HPDE6-E6E7 (cell line): ENCODE data around the gene MITF.
"Not testable (repeated sequence)": the region's sequence is repeated elsewhere in the genome, so short reads cannot be mapped to it uniquely, and the experiment has no call there.

Experiments used
- DNase-seq: peaks from one replicate; pipeline ENCODE4 v3.0.0; 2011; ENCODE audit warnings: missing footprints; ENCODE audit errors: extremely low spot score

Gene MITF

DNA sequence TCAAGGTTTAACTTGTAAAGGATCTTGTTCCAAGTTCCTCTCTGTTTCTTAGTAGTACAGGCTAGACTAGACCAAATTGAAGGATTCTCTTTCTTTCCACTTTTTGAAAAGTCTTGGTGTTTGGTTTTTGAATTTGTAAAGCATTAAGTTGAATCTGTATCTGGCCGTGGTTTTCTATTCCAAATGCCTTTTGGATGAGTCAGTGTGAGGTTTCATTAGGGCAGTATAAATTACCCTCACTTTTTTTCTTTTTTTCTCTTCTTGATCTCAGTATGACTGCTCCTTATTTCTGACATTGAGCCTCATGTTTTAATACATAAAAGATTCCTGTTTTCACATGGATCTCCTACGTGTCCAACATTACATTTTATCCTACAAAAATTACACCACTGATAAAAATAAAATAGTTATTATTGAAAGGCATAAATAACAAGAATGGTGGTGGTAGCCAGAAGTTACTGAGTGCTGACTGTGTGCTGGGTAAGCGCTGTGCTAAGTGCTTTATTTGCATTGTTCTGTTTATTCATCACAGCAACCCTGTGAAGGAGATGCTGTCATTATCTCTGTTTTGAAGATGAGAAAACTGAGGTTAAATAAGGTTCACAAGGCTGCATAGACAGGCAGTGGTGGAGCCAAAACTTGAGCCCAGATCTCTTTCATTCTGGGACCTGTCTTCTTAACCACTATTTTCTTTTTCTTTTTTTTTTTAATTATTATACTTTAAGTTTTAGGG, 48.3 kb downstream of the MITF start:
- peak; percentile 1 for DNase-seq

DNA sequence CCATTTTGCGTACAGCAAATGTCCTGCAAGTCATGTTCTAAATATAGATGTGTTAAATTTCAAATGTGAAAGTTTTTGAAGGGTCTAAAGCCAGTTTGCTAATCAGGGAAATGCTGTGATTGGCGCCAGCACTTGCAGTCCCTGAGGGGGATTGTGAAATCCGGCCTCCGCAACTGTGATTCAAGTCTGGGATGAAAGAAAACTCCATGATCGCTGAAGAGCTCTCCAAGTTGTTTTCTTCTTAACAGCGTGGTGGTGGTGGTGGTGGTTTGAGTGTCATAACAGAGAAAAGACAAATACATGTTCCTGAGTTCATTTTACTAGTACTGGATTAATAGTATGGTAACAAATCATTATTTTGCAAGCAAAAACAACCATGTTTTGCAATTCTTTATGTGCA, 51.8 kb downstream of the MITF start:
- no peak for DNase-seq

GRCh38 chr3:69791919-69792399, 52.7 kb downstream of the MITF start:
- DNase-seq, result no peak

DNA sequence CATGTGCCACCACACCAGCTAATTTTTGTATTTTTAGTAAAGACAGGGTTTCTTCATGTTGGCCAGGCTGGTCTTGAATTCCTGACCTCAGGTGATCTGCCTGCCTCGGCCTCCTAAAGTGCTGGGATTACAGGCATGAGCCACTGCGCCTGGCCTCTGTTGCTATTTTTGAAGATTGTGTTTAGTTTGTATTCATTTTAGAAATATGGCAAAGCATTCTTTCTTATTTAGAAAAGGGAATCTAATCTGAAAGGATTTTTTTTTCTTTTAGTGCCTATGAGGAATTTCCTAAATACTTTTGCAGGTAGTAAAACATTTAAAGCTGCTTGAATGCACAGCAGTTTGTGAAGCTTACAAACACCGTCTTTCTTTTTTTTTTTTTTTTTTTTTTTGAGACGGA, 56.9 kb downstream of the MITF start:
- not testable (repeated sequence) for DNase-seq

DNA sequence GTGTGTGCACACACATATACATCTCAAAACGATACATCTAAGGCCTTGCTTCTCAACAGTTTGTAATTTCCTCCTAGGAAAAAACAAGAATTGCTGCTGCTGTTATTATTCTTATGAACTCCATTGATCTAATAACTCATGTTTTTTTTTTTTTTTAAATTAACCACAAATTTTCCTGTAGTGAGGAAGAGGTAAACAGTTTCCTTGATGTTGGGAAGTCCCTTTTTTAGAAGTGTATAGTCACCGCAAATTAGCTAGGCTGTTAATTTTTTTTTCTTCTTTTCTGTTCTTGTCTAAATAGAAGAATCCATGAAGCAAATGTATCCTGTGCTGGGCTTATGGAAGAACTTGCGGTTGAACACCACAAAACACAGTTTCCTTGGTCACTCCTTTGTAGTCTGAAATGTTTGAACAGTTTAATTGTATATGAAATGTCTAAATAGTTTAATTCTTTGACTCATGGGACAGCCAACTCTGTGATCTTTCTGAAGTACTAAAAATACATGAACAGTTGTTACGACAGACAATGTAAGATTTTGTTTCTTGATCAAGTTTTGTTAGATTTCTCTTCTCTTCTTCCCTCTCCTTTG, 64.5 kb downstream of the MITF start:
- DNase-seq, result no peak

DNA sequence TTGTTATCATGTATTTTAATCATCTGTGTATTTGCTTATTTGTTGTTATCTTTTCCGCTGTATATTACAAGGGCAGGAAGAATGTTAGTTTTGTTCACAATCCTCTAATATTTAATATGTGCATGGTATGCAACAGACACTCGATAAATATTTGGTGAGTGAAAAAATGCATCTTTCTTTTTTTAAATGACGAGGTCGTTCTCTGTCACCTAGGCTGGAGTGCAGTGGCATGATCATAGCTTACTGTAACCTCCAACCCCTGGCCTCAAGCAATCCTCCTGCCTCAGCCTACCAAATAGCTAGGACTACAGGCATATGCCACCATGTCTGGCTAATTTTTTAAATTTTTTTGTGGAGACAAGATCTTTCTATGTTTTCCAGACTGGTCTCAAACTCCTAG, 66.2 kb downstream of the MITF start:
- no peak for DNase-seq

DNA sequence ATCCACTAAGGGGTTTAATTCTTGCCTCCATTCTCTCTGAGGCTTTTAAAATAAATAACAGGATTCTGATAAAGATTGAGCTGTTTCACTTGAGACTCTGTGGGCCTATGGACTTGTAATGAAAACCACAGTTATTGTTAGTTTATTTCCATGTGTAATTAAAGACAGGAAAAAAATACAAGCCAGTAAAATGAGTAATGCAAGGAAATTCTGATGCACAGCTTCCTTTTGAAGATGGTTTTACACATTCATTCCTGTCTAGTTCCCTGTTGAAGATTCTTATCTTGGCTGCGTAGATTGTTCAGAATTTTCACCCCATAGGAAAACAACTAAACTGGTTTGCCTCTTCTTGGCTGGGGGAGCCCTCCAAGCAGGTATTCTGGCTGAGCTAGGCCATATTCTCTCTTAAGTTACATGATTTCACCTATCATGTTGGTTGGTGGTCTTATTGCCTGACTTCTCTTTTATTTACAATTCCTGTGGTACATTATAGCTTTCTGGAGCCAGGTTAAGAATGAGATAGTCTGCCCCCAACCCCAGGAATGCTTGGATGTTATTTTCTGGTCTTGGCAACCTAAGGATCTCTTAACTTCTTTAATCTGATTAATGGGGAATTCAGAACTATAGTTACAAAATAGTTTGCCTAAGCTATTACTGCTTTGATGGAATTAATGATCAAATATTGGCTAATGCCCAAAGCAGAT, 67.6 kb downstream of the MITF start:
- DNase-seq, result no peak

DNA sequence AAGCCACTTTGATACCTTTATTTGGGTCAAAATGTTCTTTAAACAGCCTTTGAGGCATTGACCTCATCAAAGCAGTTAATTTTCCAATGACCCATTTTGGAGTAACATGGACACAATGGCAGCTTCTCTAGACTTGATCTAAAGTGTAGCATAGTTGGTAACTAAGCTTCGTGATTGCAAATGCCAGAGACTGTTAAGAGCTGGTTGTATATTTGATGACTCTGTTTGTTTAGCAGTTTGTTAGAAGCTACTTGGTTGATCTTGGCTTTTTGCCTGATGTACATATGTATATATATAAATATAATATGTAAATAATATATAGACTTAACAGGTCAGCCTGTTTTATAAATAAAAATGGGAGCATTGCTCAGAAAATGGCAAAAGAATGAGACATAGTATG, 68.4 kb downstream of the MITF start:
- DNase-seq, result no peak

- DNase-seq, result no peak
Measured at GRCh38 chr3:69809076-69809835, 70.0 kb downstream of the MITF start.

- no peak for DNase-seq
Measured at GRCh38 chr3:69811452-69812401, 72.5 kb downstream of the MITF start.

GRCh38 chr3:69815970-69816369, 76.7 kb downstream of the MITF start:
- no peak for DNase-seq

GRCh38 chr3:69817988-69818387, 78.7 kb downstream of the MITF start:
- DNase-seq, result no peak

DNA sequence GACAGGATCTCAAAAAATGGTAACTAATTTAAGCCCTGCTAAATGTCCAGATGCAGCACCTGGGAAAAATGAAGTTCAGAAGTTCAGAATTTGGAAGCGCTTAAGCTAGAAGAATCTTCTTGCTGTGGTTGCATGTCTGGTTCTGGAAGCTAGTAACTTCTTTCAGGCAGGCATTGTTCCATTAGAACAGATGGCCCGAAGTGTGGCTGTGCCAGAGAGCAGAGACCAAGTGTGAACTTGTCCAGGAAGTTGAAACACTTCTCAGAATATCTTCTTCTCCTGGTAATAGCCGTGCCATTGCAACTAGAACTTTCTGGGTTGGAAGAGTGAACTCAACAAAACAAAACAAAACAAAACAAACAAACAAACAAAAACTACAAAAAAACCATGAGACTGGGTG, 80.0 kb downstream of the MITF start:
- no peak for DNase-seq

- no peak for DNase-seq
Measured at GRCh38 chr3:69821133-69821532, 81.9 kb downstream of the MITF start.

DNA sequence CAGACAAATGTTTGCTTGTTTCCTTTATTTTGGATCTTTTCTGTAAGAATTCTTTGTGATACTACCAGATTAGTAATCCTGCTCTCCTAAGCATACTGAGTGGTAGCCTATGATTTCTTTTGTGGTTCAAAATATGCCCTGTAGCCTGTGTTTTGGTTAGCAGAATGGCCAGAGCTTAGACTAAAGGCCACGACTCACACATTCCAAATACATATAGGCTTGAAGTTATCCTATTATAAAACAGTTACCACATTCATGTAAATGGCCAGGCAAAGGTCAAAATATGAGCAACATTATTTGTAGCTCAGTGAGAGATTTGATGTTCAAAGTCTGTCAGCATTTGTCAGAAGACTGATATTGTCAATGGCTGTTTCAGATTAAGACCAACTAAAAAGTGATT, 84.5 kb downstream of the MITF start:
- no peak for DNase-seq

DNA sequence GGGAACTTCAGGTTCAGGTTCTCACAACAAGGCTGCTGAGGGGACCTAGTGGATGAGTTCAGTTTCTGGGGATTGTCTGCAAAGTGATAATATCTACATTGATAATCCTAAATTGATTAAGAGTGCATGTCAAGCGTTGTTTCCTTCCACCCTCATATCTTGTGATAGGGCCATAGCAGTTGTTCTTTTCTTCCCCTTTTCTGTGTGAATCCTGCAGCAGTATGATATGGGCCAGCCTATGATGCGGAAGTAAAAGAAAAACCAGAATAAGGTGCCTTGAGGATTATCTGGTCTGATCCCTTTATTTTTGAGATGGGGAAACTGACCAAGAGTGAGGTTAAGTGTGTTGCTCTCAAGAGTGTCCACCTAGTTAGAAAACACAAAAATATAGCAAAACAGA, 86.2 kb downstream of the MITF start:
- DNase-seq, result no peak

DNA sequence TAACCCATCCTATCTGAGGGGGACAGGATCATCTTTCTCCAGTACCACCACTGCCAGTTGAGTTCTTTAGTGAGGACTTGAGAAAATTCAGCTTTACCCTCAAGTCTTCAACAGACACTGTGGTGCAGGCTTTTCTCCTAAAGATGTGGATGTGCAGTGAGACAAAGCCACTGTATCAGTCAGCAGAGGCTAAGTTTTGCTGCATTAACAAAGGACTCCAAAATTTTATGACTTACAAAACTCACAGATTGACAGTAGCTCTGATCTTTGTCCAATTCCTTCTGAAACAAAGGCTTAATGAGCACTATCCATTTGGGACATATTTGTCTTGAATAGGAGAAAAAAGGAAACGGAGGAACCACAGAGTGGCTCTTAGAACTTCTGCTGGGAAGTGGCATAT, 87.9 kb downstream of the MITF start:
- no peak for DNase-seq

- no peak for DNase-seq
Measured at GRCh38 chr3:69828817-69829216, 89.6 kb downstream of the MITF start.

DNA sequence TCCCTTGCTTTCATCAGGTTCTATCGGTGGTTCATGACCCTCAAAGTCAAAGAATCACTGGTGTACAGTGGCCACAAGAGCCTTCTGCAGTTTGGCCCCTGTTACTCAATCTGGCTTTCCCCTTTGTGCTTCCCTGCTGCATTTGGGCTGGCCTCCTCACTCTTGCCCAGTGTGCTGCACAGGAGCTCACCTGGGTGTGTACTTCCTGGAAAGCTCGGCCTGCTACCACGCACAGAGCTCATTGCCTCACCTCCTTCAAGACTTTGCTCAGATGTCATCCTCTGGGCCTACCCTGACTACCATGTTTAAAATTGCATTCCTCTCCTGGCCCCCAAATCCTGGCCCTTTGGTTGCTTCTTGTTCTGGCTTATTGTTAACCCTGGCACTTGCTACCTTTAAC, 90.9 kb downstream of the MITF start:
- DNase-seq, result no peak

DNA sequence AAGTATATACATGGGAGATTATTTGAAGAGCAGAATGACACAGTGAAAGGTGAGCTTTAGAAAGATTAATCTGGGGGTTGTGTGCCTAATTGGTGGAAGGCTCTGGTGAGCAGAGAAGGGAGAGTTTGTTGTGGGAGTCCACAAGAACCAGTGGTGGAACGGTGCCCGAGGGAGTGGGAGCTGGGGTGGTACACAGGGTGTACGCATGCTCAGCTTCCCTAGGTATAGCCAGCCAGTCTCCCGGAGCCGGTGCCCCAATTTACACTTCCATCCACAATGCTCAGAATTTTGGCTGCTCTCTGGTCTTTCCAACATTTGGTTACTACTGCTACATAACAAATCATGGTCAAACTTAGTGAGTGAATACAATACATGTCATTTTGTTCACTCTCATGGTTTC, 92.5 kb downstream of the MITF start:
- no peak for DNase-seq

DNA sequence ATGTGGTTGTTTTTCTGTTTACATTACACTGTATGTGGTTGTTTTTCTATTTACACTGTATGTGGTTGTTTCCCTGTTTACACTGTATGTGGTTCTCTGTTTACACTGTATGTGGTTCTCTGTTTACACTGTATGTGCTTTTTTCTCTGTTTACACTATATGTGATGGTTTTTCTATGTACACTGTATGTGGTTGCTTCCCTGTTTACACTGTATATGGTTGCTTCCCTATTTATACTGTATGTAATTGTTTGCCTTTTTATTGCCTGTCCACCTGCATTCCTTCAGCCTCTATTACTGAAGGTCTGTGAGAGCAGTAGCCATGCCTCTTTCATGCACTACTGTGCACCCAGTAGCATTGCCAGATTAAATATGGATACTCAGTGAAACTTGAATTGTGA, 94.3 kb downstream of the MITF start:
- DNase-seq, result no peak
